ENCODE data around the gene STOML2. TPM values are rescaled to one million over a fixed set of nuclear protein-coding genes. Genes with fewer than 3 reads are reported as not detected.

STOML2 gene
- total and polyA plus RNA-seq, 9 of the 15 experiments (the other 6 are each of a cell fraction or from before 2014, with no cell fraction given): 110 to 220 (median 174) TPM

GRCh38 chr9:35072461-35073278 is 30.3 kb downstream of the STOML2 start, which contains the start of gene VCP (continued):
- TF ChIP-seq HNRNPUL1 (IDR thresholded peaks at IDR 0.05; ENCODE audit: low read length) (no peak), RERE (CRISPR knock-in tag; IDR thresholded peaks at IDR 0.05; ENCODE audit: borderline replicate concordance) (no peak), ZSCAN29 (IDR thresholded peaks at IDR 0.05) (no peak), MCM3 (IDR thresholded peaks at IDR 0.05) (no peak), CEBPZ (IDR thresholded peaks at IDR 0.05; ENCODE audit: borderline replicate concordance, low read depth, low read length) (peak; percentile 88), OTX1 (CRISPR knock-in tag; IDR thresholded peaks at IDR 0.05) (no peak), ETS2 (tag; IDR thresholded peaks at IDR 0.05; ENCODE audit: borderline replicate concordance, poor library complexity, severe bottlenecking) (no peak), NCOA1 (IDR thresholded peaks at IDR 0.05; ENCODE audit: low read depth) (no peak), SIN3B (IDR thresholded peaks at IDR 0.05; ENCODE audit: low read depth) (no peak), DACH1 (IDR thresholded peaks at IDR 0.05; ENCODE audit: partially characterized antibody) (no peak), STAG1 (CRISPR knock-in tag; IDR thresholded peaks at IDR 0.05; ENCODE audit: borderline replicate concordance) (no peak), ELF1 (tag; IDR thresholded peaks at IDR 0.05) (no peak), MCM2 (IDR thresholded peaks at IDR 0.05; ENCODE audit: low read depth) (no peak)
- TF ChIP-seq, protein P1, sequence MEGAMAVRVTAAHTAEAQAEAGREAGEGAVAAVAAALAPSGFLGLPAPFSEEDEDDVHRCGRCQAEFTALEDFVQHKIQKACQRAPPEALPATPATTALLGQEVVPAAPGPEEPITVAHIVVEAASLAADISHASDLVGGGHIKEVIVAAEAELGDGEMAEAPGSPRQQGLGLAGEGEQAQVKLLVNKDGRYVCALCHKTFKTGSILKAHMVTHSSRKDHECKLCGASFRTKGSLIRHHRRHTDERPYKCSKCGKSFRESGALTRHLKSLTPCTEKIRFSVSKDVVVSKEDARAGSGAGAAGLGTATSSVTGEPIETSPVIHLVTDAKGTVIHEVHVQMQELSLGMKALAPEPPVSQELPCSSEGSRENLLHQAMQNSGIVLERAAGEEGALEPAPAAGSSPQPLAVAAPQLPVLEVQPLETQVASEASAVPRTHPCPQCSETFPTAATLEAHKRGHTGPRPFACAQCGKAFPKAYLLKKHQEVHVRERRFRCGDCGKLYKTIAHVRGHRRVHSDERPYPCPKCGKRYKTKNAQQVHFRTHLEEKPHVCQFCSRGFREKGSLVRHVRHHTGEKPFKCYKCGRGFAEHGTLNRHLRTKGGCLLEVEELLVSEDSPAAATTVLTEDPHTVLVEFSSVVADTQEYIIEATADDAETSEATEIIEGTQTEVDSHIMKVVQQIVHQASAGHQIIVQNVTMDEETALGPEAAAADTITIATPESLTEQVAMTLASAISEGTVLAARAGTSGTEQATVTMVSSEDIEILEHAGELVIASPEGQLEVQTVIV (CRISPR knock-in tag; IDR thresholded peaks at IDR 0.05; ENCODE audit: borderline replicate concordance): no peak
